HL-60/S4 treated with phorbol 12-myristate 13-acetate at 8.2 ng/mL for 4 days and 3 days (cell line): ENCODE results near the gene MACF1.
"Not testable (repeated sequence)": the region's sequence is repeated elsewhere in the genome, so short reads cannot be mapped to it uniquely, and the experiment has no call there.

Experiments used
- in situ Hi-C: fragments of 300-500 bp; cut with MboI; formaldehyde crosslinking; loops from 2 replicates; pipeline ENCODE4 v1.15.0; 2022; ENCODE audit warnings: low sequenced_read_pairs

The MACF1 gene

GRCh38 chr1:39204441-39205081 is at the start of gene MACF1:
TSS of gene MACF1 (plus strand) at chr1:39204695. CDS start at chr1:39205023, 328 bp downstream.
- in situ Hi-C loops = no loop called here

- in situ Hi-C loops = no loop called here
Measured at GRCh38 chr1:39157304-39157703, 47.2 kb upstream of the MACF1 start.

GRCh38 chr1:39158327-39159086 is 46.0 kb upstream of the MACF1 start:
- in situ Hi-C loops = no loop called here

- in situ Hi-C loops = no loop called here
Measured at GRCh38 chr1:39159224-39160036, 45.1 kb upstream of the MACF1 start.

- in situ Hi-C loops = no loop called here
Measured at GRCh38 chr1:39160703-39161102, 43.8 kb upstream of the MACF1 start.

GRCh38 chr1:39161811-39162210 is 42.7 kb upstream of the MACF1 start:
- in situ Hi-C loops = not testable (repeated sequence)

GRCh38 chr1:39163469-39163868 is 41.0 kb upstream of the MACF1 start:
- in situ Hi-C loops = no loop called here

GRCh38 chr1:39164256-39164655 is 40.2 kb upstream of the MACF1 start:
- in situ Hi-C loops = no loop called here

- in situ Hi-C loops = no loop called here
Measured at GRCh38 chr1:39165049-39165448, 39.4 kb upstream of the MACF1 start.

GRCh38 chr1:39165488-39165887 is 39.0 kb upstream of the MACF1 start:
- in situ Hi-C loops = no loop called here

GRCh38 chr1:39167632-39168209 is 36.8 kb upstream of the MACF1 start:
- in situ Hi-C loops = no loop called here

- in situ Hi-C loops = no loop called here
Measured at GRCh38 chr1:39168301-39169080, 36.0 kb upstream of the MACF1 start.

GRCh38 chr1:39170731-39171667 is 33.5 kb upstream of the MACF1 start:
- in situ Hi-C loops = no loop called here

- in situ Hi-C loops = no loop called here
Measured at GRCh38 chr1:39173119-39173994, 31.1 kb upstream of the MACF1 start.

- in situ Hi-C loops = no loop called here
Measured at GRCh38 chr1:39173995-39174380, 30.5 kb upstream of the MACF1 start.

GRCh38 chr1:39174390-39175081 is 30.0 kb upstream of the MACF1 start:
- in situ Hi-C loops = no loop called here

- in situ Hi-C loops = no loop called here
Measured at GRCh38 chr1:39177706-39178105, 26.8 kb upstream of the MACF1 start.
